GM23338 (cell line): Measurements from ENCODE around the gene SNX21.

Source experiments
- CREB1 ChIP-seq: fragments of 250-450 bp; sonication (Bioruptor Pico); IDR thresholded peaks from 2 replicates; pipeline ENCODE4 v1.5.0; 2020; ENCODE audit warnings: low read depth, mild to moderate bottlenecking, moderate library complexity
- CTCF ChIP-seq, 2 experiments: fragments of 200-600 bp in 1 of 2; sonication (generic) in 1 of 2; conservative IDR thresholded peaks; 2 replicates each; pipeline versions ENCODE4 v1.5.1 to v1.6.1; 2016 to 2017; ENCODE audit warnings: antibody characterized with exemption in 2 of 2, low read depth in 2 of 2, mild to moderate bottlenecking in 2 of 2, moderate library complexity in 1 of 2
- EZH2 ChIP-seq: fragments of 200-600 bp; sonication (generic); IDR thresholded peaks from one replicate; pipeline ENCODE4 v1.8.0; 2017; ENCODE audit warnings: antibody characterized with exemption, mild to moderate bottlenecking, low read depth; ENCODE audit not compliant: unreplicated experiment
- EZH2phosphoT487 ChIP-seq: fragments of 200-600 bp; sonication (generic); IDR thresholded peaks from one replicate; pipeline ENCODE4 v1.8.1; 2018; ENCODE audit warnings: antibody characterized with exemption; ENCODE audit not compliant: unreplicated experiment
- JUNB ChIP-seq: IDR thresholded peaks from one replicate; pipeline ENCODE4 v1.6.1; 2016; ENCODE audit warnings: antibody characterized with exemption; ENCODE audit not compliant: unreplicated experiment
- POLR2AphosphoS5 ChIP-seq: IDR thresholded peaks from 2 replicates; pipeline ENCODE4 v1.6.1; 2016; ENCODE audit warnings: antibody characterized with exemption, low read depth
- STAT1 ChIP-seq: IDR thresholded peaks from one replicate; pipeline ENCODE4 v1.6.1; 2016; ENCODE audit warnings: antibody characterized with exemption; ENCODE audit not compliant: unreplicated experiment
- TF ChIP-seq, protein P1 (sequence below): IDR thresholded peaks from one replicate; pipeline ENCODE4 v1.6.1; 2018; ENCODE audit warnings: antibody characterized with exemption; ENCODE audit not compliant: unreplicated experiment

DNA sequence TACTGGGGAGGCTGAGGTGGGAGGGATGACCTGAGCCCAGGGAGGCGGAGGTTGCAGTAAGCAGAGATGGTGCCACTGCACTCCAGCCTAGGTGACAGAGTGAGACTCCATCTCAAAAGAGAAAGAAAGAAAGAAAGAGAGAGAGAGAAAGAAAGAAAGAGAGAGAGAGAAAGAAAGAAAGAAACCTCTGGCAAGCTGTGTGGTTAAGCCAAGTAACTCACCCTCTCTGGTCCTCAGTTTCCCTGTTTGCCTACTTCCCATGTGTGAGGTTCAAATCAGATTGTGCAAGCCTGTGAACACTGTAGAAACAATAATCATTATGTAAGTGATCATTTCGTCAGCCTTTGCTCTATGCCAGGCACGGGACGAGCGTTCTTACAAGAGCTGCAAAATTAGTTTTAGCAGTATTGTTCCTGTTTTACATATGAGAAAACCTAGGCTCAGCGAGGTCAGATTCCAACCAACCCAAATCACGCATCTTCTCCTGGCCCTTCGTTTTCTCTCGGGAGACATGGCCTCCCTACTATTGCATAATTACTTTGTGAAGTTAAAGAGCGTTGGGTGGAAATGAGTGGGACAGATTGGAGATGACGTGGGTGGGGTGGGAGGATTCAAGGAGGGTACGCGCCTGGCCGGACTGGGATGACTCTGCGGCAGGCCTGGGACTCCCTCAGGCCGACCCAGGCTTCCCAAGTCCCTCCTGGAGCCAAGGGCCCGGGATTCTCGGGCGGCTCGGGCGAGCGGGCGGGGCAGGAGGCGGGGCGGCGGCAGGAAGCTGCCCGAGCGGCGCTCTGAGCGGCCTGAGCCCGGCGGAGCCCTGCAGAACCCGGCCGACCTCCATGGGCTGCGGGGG, at the start of gene SNX21:
- TF ChIP-seq CTCF (conservative IDR thresholded peaks at IDR 0.05; ENCODE audit: low read depth in 2 of 2) (no peak), POLR2AphosphoS5 (no peak), EZH2phosphoT487 (no peak), STAT1 (no peak), CREB1 (CRISPR knock-in tag) (0 out of 2 replicates have a peak, but pooled peaks have one; percentile 45), EZH2 (no peak), JUNB (no peak)
- TF ChIP-seq, protein P1, sequence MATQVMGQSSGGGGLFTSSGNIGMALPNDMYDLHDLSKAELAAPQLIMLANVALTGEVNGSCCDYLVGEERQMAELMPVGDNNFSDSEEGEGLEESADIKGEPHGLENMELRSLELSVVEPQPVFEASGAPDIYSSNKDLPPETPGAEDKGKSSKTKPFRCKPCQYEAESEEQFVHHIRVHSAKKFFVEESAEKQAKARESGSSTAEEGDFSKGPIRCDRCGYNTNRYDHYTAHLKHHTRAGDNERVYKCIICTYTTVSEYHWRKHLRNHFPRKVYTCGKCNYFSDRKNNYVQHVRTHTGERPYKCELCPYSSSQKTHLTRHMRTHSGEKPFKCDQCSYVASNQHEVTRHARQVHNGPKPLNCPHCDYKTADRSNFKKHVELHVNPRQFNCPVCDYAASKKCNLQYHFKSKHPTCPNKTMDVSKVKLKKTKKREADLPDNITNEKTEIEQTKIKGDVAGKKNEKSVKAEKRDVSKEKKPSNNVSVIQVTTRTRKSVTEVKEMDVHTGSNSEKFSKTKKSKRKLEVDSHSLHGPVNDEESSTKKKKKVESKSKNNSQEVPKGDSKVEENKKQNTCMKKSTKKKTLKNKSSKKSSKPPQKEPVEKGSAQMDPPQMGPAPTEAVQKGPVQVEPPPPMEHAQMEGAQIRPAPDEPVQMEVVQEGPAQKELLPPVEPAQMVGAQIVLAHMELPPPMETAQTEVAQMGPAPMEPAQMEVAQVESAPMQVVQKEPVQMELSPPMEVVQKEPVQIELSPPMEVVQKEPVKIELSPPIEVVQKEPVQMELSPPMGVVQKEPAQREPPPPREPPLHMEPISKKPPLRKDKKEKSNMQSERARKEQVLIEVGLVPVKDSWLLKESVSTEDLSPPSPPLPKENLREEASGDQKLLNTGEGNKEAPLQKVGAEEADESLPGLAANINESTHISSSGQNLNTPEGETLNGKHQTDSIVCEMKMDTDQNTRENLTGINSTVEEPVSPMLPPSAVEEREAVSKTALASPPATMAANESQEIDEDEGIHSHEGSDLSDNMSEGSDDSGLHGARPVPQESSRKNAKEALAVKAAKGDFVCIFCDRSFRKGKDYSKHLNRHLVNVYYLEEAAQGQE = no peak
